Tibial nerve (tissue), 4 donors: ENCODE measurements around the gene PDZRN3. TPM values are rescaled to one million over a fixed set of nuclear protein-coding genes. Genes with fewer than 3 reads are reported as not detected.

Source experiments
- DNase-seq, 2 donors: peaks; one replicate each; pipeline ENCODE4 v3.0.0-alpha.2; 2019; ENCODE audit warnings: low spot score in 2 of 2
- H3K27ac ChIP-seq, 4 donors: fragments of 200-600 bp; sonication (generic) in 3 of 4; one replicate each; pipeline ENCODE4 v1.5.1; 2017 to 2019; ENCODE audit warnings: mild to moderate bottlenecking in 1 of 4
- H3K27me3 ChIP-seq, 2 donors: fragments of 200-600 bp; sonication (generic) in 1 of 2; one replicate each; pipeline versions ENCODE4 v1.5.1 to v1.6.0; 2017 to 2019
- H3K36me3 ChIP-seq, 3 donors: fragments of 200-600 bp; sonication (generic); one replicate each; pipeline ENCODE4 v1.5.1; 2018 to 2019
- H3K4me1 ChIP-seq, 4 donors: fragments of 200-600 bp; sonication (generic) in 3 of 4; one replicate each; pipeline ENCODE4 v1.5.1; 2017 to 2019
- H3K4me3 ChIP-seq, 4 donors: fragments of 200-600 bp; sonication (generic) in 3 of 4; one replicate each; pipeline ENCODE4 v1.5.1; 2017 to 2019; ENCODE audit warnings: mild to moderate bottlenecking in 1 of 4, moderate library complexity in 1 of 4
- H3K9me3 ChIP-seq, 4 donors: fragments of 200-600 bp; sonication (generic) in 3 of 4; one replicate each; pipeline ENCODE4 v1.5.1; 2017 to 2019
- EP300 ChIP-seq, 2 donors: sonication (generic); formaldehyde crosslinking; IDR thresholded peaks; one replicate each; pipeline ENCODE4 v1.6.1; 2017; ENCODE audit warnings: antibody characterized with exemption in 2 of 2, mild to moderate bottlenecking in 1 of 2
- POLR2A ChIP-seq, 2 donors: fragments of 450-650 bp; IDR thresholded peaks; one replicate each; pipeline ENCODE4 v1.6.1; 2017; ENCODE audit warnings: antibody characterized with exemption in 2 of 2, mild to moderate bottlenecking in 2 of 2, moderate library complexity in 2 of 2
- WGBS, 2 donors: methylation state at CpG; one replicate each; pipeline ENCODE4 v1.1.5; 2018; 5-methylcytosine and 5-hydroxymethylcytosine counted together
- total RNA-seq, 4 donors: library from RNA; depleted of rRNA; stranded (reverse); fragments of >200 nt; gene quantifications; one replicate each; pipeline ENCODE4 v1.1.0, GENCODE V29; 2016
- TF ChIP-seq, protein P1 (sequence below), 5 experiments: fragments of 200-600 bp in 3 of 5; fragments of 450-650 bp in 2 of 5; sonication (generic) in 3 of 5; IDR thresholded peaks; one replicate each; pipeline ENCODE4 v1.5.1; 2016 to 2019; ENCODE audit warnings: antibody characterized with exemption in 5 of 5, mild to moderate bottlenecking in 3 of 5, moderate library complexity in 2 of 5

PDZRN3 gene
- total RNA-seq, 4 donors from 2014 or later: 48.3 to 87.2 (median 64.3) TPM

DNA sequence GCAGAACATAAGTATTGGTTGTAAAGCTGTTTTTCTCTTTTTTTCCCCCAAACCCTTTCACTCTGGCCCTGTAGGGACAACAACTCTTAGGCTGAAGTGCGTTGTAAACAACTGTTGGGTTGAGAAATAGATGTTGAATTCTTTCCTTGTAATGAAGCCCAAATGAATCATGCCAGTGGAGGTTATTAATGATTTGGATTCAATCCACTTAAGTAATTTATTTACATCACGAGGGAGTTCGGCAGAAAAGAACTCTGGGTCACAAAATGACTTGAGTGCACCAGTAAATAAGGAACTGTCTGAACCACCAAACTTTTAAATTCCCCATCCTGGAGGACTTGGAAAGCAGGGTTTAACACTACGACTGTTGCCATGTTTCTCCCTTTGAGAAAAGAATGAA lies 218.9 kb downstream of the PDZRN3 start:
- H3K36me3 ChIP-seq: peaks cover 0 to 3% (median 0%) of the 10 kb centered on the region in 3 donors
- TF ChIP-seq, protein P1, sequence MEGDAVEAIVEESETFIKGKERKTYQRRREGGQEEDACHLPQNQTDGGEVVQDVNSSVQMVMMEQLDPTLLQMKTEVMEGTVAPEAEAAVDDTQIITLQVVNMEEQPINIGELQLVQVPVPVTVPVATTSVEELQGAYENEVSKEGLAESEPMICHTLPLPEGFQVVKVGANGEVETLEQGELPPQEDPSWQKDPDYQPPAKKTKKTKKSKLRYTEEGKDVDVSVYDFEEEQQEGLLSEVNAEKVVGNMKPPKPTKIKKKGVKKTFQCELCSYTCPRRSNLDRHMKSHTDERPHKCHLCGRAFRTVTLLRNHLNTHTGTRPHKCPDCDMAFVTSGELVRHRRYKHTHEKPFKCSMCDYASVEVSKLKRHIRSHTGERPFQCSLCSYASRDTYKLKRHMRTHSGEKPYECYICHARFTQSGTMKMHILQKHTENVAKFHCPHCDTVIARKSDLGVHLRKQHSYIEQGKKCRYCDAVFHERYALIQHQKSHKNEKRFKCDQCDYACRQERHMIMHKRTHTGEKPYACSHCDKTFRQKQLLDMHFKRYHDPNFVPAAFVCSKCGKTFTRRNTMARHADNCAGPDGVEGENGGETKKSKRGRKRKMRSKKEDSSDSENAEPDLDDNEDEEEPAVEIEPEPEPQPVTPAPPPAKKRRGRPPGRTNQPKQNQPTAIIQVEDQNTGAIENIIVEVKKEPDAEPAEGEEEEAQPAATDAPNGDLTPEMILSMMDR (IDR thresholded peaks at IDR 0.05): no peak
- TF ChIP-seq EP300 (IDR thresholded peaks at IDR 0.05): peak in 1 of 2 donors; percentile 77
- DNase-seq: no peak
- no peaks in the 10 kb centered on the region for H3K9me3 ChIP-seq
- 27 to 31% methylated on average over 4 of the region's 4 CpGs for WGBS, 2 donors
- H3K27me3 ChIP-seq: no peaks in the 10 kb centered on the region
- peaks cover 0 to 63% (median 21%) of the 10 kb centered on the region in 4 donors for H3K4me1 ChIP-seq
- peak overlapping the region in 3 of 4 donors; percentile 1 to 31 (median 2) for H3K4me3 ChIP-seq
- H3K27ac ChIP-seq: peak overlapping the region; percentile 65 to 88 (median 79)

DNA sequence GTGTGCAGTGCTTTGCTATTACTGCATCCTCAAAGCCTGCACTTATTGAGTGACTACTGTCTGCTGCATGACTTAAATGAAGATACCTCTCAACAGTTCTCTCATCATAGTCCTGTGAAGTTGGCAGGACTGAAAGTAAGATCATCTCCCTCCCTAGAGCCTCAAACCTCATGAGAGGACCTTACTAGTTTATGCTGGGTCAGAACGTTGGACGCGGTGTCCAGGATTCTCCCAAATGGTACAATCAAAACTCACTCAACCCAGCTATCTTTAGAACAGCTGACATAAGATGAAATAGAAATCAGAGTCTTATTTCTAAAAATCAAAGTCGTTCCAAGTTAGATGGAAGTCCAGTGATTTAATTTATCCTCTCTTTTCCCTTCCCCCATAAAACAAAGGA lies 219.7 kb downstream of the PDZRN3 start:
- peaks cover 0 to 61% (median 22%) of the 10 kb centered on the region in 4 donors for H3K4me1 ChIP-seq
- TF ChIP-seq POLR2A (IDR thresholded peaks at IDR 0.05) (no peak), EP300 (IDR thresholded peaks at IDR 0.05) (no peak)
- TF ChIP-seq, protein P1 (IDR thresholded peaks at IDR 0.05): no peak
- H3K9me3 ChIP-seq: no peaks in the 10 kb centered on the region
- DNase-seq: no peak
- no peaks in the 10 kb centered on the region for H3K27me3 ChIP-seq
- no peak overlapping the region for H3K4me3 ChIP-seq
- H3K27ac ChIP-seq: peak overlapping the region in 3 of 4 donors; percentile 13 to 88 (median 87)
- H3K36me3 ChIP-seq: peaks cover 0 to 3% (median 0%) of the 10 kb centered on the region in 3 donors
- 72 to 87% methylated on average over 4 of the region's 4 CpGs for WGBS, 2 donors

DNA sequence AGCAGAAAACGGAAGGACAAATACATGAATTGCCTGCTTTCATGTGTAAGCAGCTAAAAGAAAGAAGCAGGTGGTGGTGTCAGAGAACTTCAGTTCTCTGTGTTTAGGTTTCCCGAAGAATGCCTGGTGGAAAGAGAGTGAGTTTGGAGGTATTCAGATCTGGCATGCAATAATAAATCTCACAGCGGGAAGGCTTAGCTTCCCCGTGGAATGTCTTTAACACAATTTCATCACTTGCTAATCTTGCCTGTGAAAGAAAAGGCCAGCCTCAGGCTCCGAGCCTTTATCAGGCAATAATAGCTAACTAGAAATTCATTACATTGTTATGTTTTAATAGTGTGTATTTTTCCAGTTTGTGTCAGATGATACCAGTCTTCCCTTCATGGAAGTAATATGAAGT lies 220.3 kb downstream of the PDZRN3 start:
- Histone ChIP-seq H3K27ac (peak overlapping the region in 3 of 4 donors; percentile 13 to 88 (median 87)), H3K4me1 (peaks cover 0 to 56% (median 22%) of the 10 kb centered on the region in 4 donors), H3K4me3 (no peak overlapping the region), H3K27me3 (no peaks in the 10 kb centered on the region), H3K36me3 (peaks cover 0 to 3% (median 0%) of the 10 kb centered on the region in 3 donors), H3K9me3 (no peaks in the 10 kb centered on the region)
- WGBS, 2 donors: 76 to 81% methylated on average over 5 of the region's 5 CpGs
- DNase-seq: no peak
- no peak for TF ChIP-seq EP300 (IDR thresholded peaks at IDR 0.05)
- TF ChIP-seq, protein P1 (IDR thresholded peaks at IDR 0.05): no peak
- TF ChIP-seq POLR2A (IDR thresholded peaks at IDR 0.05): no peak

DNA sequence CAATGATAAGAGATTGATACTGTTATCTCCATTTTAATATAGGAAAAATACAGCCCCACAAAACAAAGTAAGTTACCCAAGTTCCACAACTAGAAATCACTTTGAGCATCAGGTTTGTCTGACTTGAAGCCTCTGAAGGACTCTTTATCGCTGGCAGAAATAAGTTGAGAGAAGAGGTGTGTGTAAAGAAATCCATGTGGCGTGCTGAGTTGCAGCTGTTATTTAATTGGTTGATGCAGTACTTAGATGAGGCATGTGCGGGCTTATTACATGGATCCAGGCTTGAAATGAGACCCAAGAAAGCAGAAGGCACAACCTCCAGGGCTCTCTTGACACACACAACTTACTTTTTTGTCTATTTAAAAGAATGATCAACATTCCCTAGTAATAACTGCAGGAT lies 221.3 kb downstream of the PDZRN3 start:
- TF ChIP-seq POLR2A (IDR thresholded peaks at IDR 0.05): no peak
- TF ChIP-seq, protein P1 (IDR thresholded peaks at IDR 0.05): no peak
- TF ChIP-seq EP300 (IDR thresholded peaks at IDR 0.05): no peak
- peaks cover 0 to 47% (median 18%) of the 10 kb centered on the region in 4 donors for H3K4me1 ChIP-seq
- H3K9me3 ChIP-seq: no peaks in the 10 kb centered on the region
- H3K27me3 ChIP-seq: no peaks in the 10 kb centered on the region
- no peak overlapping the region for H3K4me3 ChIP-seq
- H3K36me3 ChIP-seq: peaks cover 0 to 4% (median 0%) of the 10 kb centered on the region in 3 donors
- peak overlapping the region in 2 of 4 donors; percentile 87 to 88 for H3K27ac ChIP-seq
- 90 to 95% methylated on average over 3 of the region's 3 CpGs for WGBS, 2 donors
- DNase-seq: no peak

DNA sequence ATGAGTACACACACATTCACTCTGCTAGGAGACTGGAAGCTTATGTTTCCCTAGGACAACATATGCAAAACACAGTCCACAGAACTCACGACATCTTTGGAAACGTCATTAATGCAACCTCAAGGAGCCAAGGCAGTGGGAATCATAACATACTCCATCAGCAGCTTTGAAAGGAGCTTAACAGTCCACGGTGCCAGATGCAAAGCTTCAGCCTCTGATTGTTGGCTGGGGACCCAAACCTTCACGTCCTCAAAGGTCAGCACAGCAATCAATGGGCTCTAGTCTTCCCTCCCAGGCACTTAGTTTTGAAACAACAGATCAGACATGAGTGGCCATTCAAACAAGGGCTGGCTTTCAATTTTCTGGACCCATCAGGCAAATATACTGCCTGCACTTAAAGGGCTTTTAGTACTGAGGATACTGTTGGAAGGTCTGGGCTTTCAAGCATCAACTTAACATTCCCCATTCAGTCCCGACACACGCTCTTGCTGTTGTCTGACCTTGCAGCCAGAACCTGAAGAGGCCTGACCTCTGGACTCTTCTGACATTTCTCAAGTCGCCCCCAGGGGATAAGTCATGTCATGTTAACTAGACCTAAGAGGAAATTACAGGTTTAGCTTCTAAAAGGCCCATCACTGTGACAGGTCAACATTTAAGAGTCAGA lies 223.0 kb downstream of the PDZRN3 start:
- peak overlapping the region in 3 of 4 donors; percentile 52 to 88 (median 75) for H3K27ac ChIP-seq
- TF ChIP-seq, protein P1 (IDR thresholded peaks at IDR 0.05): no peak
- peak in 1 of 2 donors; percentile 31 for TF ChIP-seq EP300 (IDR thresholded peaks at IDR 0.05)
- no peak for DNase-seq
- 21 to 29% methylated on average over 7 of the region's 7 CpGs for WGBS, 2 donors
- H3K4me3 ChIP-seq: no peak overlapping the region
- H3K4me1 ChIP-seq: peaks cover 0 to 38% (median 18%) of the 10 kb centered on the region in 4 donors
- no peaks in the 10 kb centered on the region for H3K9me3 ChIP-seq
- no peaks in the 10 kb centered on the region for H3K27me3 ChIP-seq
- H3K36me3 ChIP-seq: peaks cover 0 to 14% (median 0%) of the 10 kb centered on the region in 3 donors
